HuH-7.5 (cell line): ENCODE results near the gene CD69.
"Not testable (repeated sequence)": the region's sequence is repeated elsewhere in the genome, so short reads cannot be mapped to it uniquely, and the experiment has no call there.

ENCODE experiments used
- DNase-seq: peaks from one replicate; pipeline ENCODE4 v3.0.0; 2011; ENCODE audit warnings: low spot score

Gene CD69

DNA sequence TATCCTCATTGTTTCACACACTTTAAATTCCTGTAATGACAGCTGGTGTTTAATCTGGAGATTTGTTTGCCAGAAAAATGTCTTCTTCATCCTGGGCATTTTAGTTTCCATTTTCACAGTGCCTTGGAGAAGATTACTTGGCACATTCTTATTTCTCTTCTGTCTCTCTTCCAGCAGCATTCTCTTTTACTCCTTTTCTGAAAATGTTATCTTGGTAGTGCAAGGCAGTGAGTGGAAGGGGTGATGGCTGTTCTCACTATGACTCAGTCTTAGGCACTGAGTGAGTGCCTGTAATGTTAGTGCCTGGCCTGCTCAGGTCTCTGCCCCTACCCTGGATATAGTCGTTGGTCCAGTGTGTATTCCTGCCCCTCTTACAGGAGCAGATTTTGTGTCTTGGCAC, 40.9 kb downstream of the CD69 start:
- DNase-seq: no peak

DNA sequence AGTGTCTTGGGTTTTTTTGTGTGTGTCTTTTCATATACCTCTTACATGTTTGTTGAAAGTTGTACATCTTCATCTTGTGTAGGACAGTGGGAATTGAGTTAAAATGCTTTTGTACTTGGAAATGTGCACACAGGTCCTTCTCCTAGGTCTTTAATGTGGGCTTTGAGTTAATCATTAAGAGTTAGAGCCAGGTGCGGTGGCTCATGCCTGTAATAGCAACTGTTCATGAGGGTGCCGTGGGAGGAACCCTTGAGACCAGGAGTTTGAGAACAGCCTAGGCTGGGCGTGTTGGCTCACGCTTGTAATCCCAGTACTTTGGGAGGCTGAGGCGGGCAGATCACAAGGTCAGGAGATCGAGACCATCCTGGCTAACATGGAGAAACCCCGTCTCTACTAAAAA, 41.7 kb downstream of the CD69 start:
- no peak for DNase-seq

DNA sequence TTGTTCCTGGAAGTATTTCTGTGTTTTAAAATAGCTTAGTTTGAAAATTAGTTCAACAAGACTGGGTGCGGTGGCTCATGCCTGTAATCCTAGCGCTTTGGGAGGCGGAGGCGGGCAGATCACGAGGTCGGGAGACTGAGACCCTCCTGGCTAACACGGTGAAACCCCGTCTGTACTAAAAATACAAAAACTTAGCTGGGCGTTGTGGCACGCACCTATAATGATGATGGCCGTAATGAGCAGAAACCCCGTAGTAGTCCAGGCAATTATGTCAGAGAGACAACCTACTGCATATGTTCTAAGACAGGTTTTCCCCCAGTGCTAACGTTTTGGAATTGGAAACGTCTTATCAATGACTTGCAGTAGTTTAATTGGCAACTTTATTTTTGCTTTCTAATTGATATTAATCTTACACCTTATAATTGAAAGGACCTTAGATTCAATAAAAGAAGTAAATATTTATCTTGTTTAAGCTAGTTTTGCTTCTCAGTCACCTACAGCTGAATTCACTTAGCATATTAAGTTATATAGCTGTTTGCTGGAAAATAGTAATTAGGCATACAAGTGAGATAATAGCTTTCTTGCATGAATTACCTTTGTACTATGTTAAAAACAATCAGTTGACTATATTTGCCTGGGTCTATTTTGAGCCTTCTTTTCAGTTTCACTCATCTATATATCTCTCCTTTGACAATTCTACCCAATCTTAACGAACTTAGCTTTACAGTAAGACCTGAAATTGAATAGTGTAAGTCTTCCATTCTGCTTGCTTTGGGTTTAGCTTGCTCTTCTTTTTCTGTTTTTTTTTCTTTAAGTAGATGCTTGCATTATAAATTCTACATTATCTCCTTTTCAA, 43.4 kb downstream of the CD69 start:
- DNase-seq: no peak

DNA sequence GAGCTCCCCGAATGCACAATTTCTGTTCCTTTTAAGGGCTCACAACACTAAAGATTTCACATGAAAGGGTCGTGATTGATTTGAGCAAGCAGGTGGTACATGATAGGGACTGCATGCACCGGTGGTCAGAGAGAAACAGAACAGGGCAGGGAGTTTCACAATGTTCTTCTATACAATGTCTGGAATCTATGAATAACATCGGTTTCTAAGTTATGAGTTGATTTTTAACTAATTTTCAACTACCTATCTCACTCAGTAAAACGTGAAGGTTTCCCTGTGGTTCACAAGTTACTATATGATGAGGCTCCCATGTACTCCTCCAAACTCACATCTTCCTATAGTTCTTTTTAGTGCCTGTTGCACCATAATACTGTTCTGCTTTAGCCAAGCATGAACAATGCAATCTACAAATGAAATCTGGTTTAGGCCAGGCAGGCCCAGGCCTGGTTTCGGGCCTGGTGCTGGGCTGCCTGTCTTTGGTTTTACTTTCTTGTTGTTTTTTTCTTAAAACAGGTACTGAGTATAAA, 47.6 kb downstream of the CD69 start:
- not testable (repeated sequence) for DNase-seq

DNA sequence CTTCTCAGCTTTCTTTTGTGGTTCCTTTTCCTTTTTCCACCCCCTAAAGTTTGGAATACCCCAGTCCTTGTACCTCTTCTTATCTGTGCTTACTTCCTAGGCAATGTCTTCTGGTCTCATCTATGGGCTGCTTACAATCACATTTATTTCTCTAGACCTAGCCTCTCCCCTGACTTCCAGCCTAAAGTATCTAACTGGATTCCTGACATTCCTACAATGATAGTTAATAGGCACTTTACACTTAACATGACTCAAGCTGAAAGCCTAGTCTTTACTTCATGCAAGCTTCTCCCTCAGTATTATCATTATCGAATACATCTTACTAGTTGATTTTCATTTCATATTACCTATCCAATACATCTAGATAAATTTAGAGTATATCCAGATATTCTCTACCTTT, 49.0 kb downstream of the CD69 start:
- DNase-seq: no peak

DNA sequence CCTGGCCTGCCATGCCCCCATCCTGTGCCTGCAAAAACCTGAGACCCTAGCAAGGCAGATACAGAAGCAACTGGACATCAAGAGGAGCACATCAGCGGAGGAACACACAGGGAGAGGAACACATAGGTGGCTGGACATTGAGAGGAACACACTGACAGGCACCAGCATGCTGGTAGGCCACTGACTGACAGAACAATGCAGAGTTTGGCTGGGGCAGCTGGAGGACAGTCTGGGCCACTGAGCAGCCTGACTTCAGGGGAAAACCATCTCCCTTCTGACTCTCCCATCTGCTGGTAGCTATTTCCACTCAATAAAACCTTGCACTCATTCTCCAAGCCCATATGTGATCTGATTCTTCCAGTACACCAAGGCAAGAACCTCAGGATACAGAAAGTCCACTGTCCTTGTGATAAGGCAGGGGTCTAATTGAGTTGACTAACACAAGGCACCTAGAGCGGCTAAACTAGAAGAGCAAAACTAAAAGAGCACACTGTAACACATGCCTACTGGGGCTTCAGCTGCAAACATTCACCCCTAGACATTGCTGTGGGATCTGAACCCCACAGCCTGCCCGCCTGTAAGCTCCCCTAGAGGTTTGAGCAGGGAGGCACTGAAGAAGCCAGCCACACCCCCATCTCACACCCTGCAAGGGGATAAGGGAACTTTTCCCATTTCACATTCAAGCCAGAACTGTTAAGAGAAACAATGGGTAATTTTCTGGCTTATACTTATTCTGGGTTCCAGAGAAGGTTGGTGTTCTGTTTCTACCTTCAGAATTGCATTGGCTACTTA, 49.9 kb downstream of the CD69 start:
- DNase-seq: no peak

DNA sequence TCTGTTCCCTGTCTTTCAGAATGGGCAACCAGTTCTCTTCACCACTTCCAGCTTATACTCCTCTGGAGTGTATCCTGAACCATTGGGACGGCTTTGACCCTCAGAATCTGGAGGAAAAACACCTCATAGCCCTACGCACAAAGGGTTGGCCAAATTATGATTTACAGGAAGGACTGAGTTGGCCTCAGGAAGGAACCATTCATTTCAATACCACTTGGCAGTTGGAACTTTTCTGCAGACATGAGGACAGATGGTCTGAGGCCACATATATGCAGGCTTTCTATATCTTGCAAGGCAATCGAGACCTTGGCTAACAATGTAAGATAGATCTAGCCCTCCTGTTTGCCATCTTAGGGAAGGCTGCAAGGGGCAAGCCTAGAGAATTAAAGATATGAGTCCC, 51.8 kb downstream of the CD69 start:
- no peak for DNase-seq

DNA sequence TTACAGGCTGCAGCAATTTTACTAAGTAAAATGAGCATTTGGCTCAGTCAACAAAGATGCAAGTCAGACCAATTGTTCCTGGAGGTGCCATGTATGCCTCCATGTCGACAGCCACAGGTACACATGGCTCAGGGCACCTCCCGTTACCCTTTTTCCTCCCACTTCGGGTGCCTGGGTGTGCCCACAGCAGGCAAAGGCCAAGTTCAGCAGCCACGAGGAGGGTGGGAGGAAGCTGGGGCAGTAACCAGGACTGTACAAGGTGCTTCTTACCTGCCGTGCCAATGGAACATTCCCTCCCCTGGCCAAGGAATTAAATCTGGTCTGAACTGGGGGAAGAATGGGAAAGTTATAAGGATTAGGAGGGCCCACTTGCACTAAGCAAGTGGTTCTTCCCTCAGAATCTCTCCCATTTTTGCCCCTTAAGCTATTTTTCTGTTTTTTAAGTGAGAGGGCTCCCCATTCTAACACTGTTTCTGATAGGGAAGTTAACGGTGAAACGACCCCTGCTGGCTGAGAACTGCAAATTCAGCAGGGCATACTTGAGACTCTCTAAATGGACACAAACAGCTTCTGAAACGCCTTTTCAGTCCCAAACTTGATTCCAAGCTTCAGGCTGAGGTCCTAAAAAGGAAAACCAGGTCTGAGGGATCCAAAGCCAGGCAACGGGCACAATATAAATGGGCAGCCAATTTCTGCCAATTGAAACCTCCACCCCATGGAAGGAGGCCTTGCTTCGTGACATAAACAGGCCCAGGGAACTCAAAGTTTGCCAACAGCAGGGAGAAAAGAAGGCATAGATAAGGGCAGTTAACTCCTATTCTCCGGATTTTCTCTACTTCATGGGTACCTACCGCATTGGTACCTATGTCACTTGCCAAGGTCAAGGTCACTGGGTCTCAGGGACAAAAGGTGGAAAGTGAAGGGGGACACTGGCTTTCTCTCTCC, 52.6 kb downstream of the CD69 start:
- DNase-seq: no peak

DNA sequence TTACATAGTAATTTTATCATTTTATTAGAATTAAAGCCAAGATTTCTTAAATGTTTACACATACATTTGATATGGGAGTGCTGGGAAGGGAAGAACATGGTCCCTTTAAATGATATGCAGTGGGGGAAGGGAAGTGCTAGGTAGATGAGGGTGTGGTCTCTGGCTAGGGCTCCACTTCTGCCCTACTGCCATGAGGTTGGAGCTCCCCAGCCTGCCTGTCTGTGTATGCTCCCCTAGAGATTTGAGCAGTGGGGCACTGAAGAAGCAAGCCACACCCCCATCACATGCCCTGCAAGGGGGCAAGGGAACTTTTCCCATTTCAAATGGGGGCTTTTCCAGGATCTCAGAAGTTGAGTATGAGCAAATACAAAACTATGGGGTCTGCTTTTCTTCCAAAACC, 53.3 kb downstream of the CD69 start:
- DNase-seq: no peak

DNA sequence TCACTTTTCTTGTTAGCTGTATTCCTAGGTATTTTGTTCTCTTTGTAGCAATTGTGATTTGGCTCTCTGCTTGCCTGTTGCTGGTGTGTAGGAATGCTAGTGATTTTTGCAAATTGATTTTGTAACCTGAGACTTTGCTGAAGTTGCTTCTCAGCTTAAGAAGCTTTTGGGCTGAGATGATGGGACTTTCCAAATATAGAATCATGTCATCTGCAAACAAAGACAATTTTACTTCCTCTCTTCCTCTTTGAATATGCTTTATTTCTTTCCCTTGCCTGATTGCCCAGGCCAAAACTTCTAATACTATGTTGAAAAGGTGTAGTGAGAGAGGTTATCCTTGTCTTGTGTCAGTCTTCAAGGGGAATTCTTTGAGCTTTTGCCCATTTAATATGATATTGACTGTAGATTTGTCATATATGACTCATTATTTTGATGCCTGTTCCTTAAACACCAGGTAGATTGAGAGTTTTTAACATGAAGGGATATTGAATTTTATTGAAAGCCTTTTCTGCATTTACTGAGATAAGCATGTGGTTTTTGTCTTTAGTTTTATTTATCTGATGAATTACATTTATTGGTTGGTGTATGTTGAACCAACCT, 54.5 kb downstream of the CD69 start:
- no peak for DNase-seq

DNA sequence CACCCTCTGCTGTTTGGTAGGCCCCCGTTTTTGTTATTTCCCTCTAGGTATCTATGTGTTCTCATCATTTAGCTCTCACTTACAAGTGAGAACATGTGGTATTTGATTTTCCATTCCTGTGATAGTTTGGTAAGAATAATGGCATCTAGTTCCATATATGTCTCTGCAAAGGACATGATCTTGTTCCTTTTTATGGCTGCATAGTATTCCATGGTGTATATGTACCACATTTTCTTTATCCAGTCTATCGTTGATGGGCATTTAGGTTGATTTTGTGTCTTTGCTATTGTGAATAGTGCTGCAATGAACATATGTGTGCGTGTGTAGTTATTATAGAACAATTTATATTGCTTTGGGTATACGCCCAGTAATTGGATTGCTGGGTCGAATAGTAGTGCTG, 56.1 kb downstream of the CD69 start:
- not testable (repeated sequence) for DNase-seq
